H9 (cell line): ENCODE data around the gene FBXO42. TPM values are rescaled to one million over a fixed set of nuclear protein-coding genes. Genes with fewer than 3 reads are reported as not detected.

Experiments used
- DNase-seq: peaks from one replicate; pipeline ENCODE4 v3.0.0-alpha.2; 2017
- H2AFZ ChIP-seq: one replicate; pipeline ENCODE4 v1.6.1; 2013; ENCODE audit warnings: mild to moderate bottlenecking, low read length, control low read depth, moderate library complexity
- H2AK5ac ChIP-seq: 2 replicates; pipeline ENCODE4 v1.6.1; 2013; ENCODE audit warnings: low read length, control low read depth, mixed read lengths; ENCODE audit not compliant: insufficient read length
- H2BK120ac ChIP-seq: one replicate; pipeline ENCODE4 v1.6.1; 2013; ENCODE audit warnings: low read depth, mild to moderate bottlenecking, low read length, control low read depth, inconsistent platforms; ENCODE audit not compliant: poor library complexity, severe bottlenecking
- H2BK12ac ChIP-seq: 2 replicates; pipeline ENCODE4 v1.6.1; 2013; ENCODE audit warnings: low read length, control low read depth, mixed read lengths, low read depth; ENCODE audit not compliant: insufficient read length
- H2BK15ac ChIP-seq: 2 replicates; pipeline ENCODE4 v1.6.1; 2013; ENCODE audit warnings: low read depth, low read length, control low read depth
- H2BK20ac ChIP-seq: one replicate; pipeline ENCODE4 v1.6.1; 2013; ENCODE audit warnings: low read depth, mild to moderate bottlenecking, low read length, control low read depth, inconsistent platforms; ENCODE audit not compliant: poor library complexity, severe bottlenecking
- H2BK5ac ChIP-seq: 2 replicates; pipeline ENCODE4 v1.6.1; 2013; ENCODE audit warnings: low read length, control low read depth, mixed read lengths; ENCODE audit not compliant: insufficient read length
- H3K14ac ChIP-seq: 2 replicates; pipeline ENCODE4 v1.6.1; 2013; ENCODE audit warnings: low read length, control low read depth; ENCODE audit not compliant: insufficient read depth
- H3K18ac ChIP-seq: 2 replicates; pipeline ENCODE4 v1.6.1; 2013; ENCODE audit warnings: low read depth, mild to moderate bottlenecking, mixed read lengths, low read length, control low read depth; ENCODE audit not compliant: insufficient read length
- H3K23ac ChIP-seq: 2 replicates; pipeline ENCODE4 v1.6.1; 2013; ENCODE audit warnings: low read length, control low read depth, mixed read lengths, low read depth; ENCODE audit not compliant: insufficient read length
- H3K23me2 ChIP-seq: 2 replicates; pipeline ENCODE4 v1.6.1; 2013; ENCODE audit warnings: low read depth, mild to moderate bottlenecking, mixed read lengths, low read length, control low read depth; ENCODE audit not compliant: insufficient read length, poor library complexity, severe bottlenecking
- H3K27ac ChIP-seq: 2 replicates; pipeline ENCODE4 v1.5.1; 2013; ENCODE audit warnings: low read length, control low read depth, mixed read lengths, low read depth; ENCODE audit not compliant: insufficient read length
- H3K27me3 ChIP-seq: 2 replicates; pipeline ENCODE4 v1.6.1; 2013; ENCODE audit warnings: low read length, control low read depth, inconsistent platforms; ENCODE audit not compliant: insufficient read depth
- H3K4ac ChIP-seq: 2 replicates; pipeline ENCODE4 v1.6.1; 2013; ENCODE audit warnings: low read depth, mild to moderate bottlenecking, control low read depth, inconsistent platforms, low read length, moderate library complexity
- H3K4me1 ChIP-seq: 2 replicates; pipeline ENCODE4 v1.6.1; 2013; ENCODE audit warnings: low read length, control low read depth, inconsistent platforms; ENCODE audit not compliant: insufficient read depth
- H3K4me2 ChIP-seq: 2 replicates; pipeline ENCODE4 v1.6.1; 2013; ENCODE audit warnings: low read length, control low read depth, mixed read lengths; ENCODE audit not compliant: insufficient read length, insufficient read depth
- H3K56ac ChIP-seq: 2 replicates; pipeline ENCODE4 v1.6.1; 2013; ENCODE audit warnings: low read depth, mild to moderate bottlenecking, mixed read lengths, low read length, control low read depth; ENCODE audit not compliant: insufficient read length
- H3K79me1 ChIP-seq: 2 replicates; pipeline ENCODE4 v1.6.1; 2013; ENCODE audit warnings: low read depth, mild to moderate bottlenecking, moderate library complexity, low read length, control low read depth, inconsistent platforms; ENCODE audit not compliant: insufficient read depth, poor library complexity, severe bottlenecking
- H3K79me2 ChIP-seq: 2 replicates; pipeline ENCODE4 v1.6.1; 2013; ENCODE audit warnings: low read length, control low read depth, inconsistent platforms; ENCODE audit not compliant: insufficient read depth
- H3K9ac ChIP-seq: 2 replicates; pipeline ENCODE4 v1.6.1; 2013; ENCODE audit warnings: low read length, control low read depth, mixed read lengths; ENCODE audit not compliant: insufficient read length; ENCODE audit errors: extremely low read depth
- H3K9me3 ChIP-seq: one replicate; pipeline ENCODE4 v1.6.1; 2013; ENCODE audit warnings: low read depth, low read length, inconsistent platforms; ENCODE audit not compliant: control insufficient read depth
- H3T11ph ChIP-seq: one replicate; pipeline ENCODE4 v1.6.1; 2013; ENCODE audit warnings: mild to moderate bottlenecking, low read length, control low read depth, inconsistent platforms
- H4K20me1 ChIP-seq: one replicate; pipeline ENCODE4 v1.6.1; 2013; ENCODE audit not compliant: control insufficient read depth, insufficient read length, insufficient read depth
- H4K5ac ChIP-seq: 2 replicates; pipeline ENCODE4 v1.6.1; 2013; ENCODE audit warnings: low read depth, mild to moderate bottlenecking, mixed read lengths, low read length, control low read depth; ENCODE audit not compliant: insufficient read length
- H4K8ac ChIP-seq: replicated peaks from 2 replicates; pipeline ENCODE4 v1.6.1; 2013; ENCODE audit warnings: low read length, control low read depth, mixed read lengths, low read depth; ENCODE audit not compliant: insufficient read length
- H4K91ac ChIP-seq: 2 replicates; pipeline ENCODE4 v1.6.1; 2013; ENCODE audit warnings: low read depth, mild to moderate bottlenecking, moderate library complexity, mixed read lengths, low read length, control low read depth; ENCODE audit not compliant: insufficient read length
- H3K27ac Mint-ChIP-seq, 3 experiments: 2 replicates in 2 of 3; 3 replicates in 1 of 3; pipeline ENCODE4 v1.8.0; 2020 to 2021; ENCODE audit warnings: mixed read lengths in 3 of 3, mild to moderate bottlenecking in 1 of 3, moderate library complexity in 1 of 3
- H3K27me3 Mint-ChIP-seq: 2 replicates; pipeline ENCODE4 v1.8.0; 2021; ENCODE audit warnings: low read depth, mild to moderate bottlenecking, moderate library complexity, mixed read lengths
- H3K36me3 Mint-ChIP-seq, 3 experiments: 2 replicates in 2 of 3; 3 replicates in 1 of 3; pipeline ENCODE4 v1.8.0; 2020 to 2021; ENCODE audit warnings: low read depth in 3 of 3, mixed read lengths in 3 of 3; ENCODE audit not compliant: insufficient read depth in 1 of 3
- H3K4me1 Mint-ChIP-seq, 2 experiments: 2 replicates each; pipeline ENCODE4 v1.8.0; 2020; ENCODE audit warnings: mixed read lengths in 2 of 2
- H3K4me3 Mint-ChIP-seq, 2 experiments: 2 replicates in 1 of 2; 3 replicates in 1 of 2; pipeline ENCODE4 v1.8.0; 2020 to 2021; ENCODE audit warnings: mild to moderate bottlenecking in 2 of 2, mixed read lengths in 2 of 2, moderate library complexity in 1 of 2
- H3K9me3 Mint-ChIP-seq, 2 experiments: 2 replicates in 1 of 2; 3 replicates in 1 of 2; pipeline ENCODE4 v1.8.0; 2020; ENCODE audit warnings: mild to moderate bottlenecking in 2 of 2, mixed read lengths in 2 of 2, moderate library complexity in 1 of 2
- WGBS: extraction: QIAGEN DNeasy Blood & Tissue Kit; methylation state at CpG from one replicate; pipeline ENCODE4 v1.1.7; 2013; ENCODE audit warnings: missing lambda C conversion rate, low lambda C conversion rate, mixed read lengths; ENCODE audit not compliant: insufficient read length; ENCODE audit errors: extremely low coverage; 5-methylcytosine and 5-hydroxymethylcytosine counted together
- total RNA-seq: library from RNA; stranded (reverse); gene quantifications from 2 replicates; pipeline ENCODE4 v1.2.1, GENCODE V29; 2021
- TF ChIP-seq, protein P1 (sequence below): fragments of 200-600 bp; sonication (generic); conservative IDR thresholded peaks from 3 replicates; pipeline ENCODE4 v1.8.0; 2021; ENCODE audit warnings: antibody characterized with exemption, mild to moderate bottlenecking

FBXO42 gene
- total RNA-seq, 1 experiment from 2014 or later: 17.4 TPM

DNA sequence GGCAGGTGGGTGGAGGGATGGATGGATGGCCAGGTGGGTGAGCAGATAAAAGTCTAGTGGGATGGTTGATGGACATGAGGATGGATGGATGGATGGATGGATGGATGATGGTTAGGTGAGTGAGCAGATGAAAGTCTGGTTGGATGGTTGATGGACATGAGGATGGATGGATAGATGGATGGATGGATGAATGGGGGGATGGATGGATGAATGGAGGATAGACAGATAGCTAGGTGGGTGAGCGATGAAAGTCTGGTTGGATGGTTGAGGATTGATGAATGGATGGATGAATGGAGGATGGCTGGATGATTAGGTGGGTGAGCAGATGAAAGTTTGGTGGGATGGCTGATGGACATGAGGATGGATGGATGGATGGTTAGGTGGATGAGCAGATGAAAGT, 130.8 kb downstream of the FBXO42 start:
- H3K9ac ChIP-seq: no peak overlapping the region
- H2AFZ ChIP-seq: no peak overlapping the region
- H3K79me2 ChIP-seq: no peaks in the 10 kb centered on the region
- no peak overlapping the region for H4K91ac ChIP-seq
- no peaks in the 10 kb centered on the region for H3K36me3 Mint-ChIP-seq
- peaks cover under 1% of the 10 kb centered on the region for H4K20me1 ChIP-seq
- H3K4me3 Mint-ChIP-seq: no peak overlapping the region
- peaks cover 9% of the 10 kb centered on the region; the same call in 1 of the 2 replicates for H3K27me3 ChIP-seq
- no peak overlapping the region for H2BK5ac ChIP-seq
- H4K8ac ChIP-seq: no peak overlapping the region
- H3K23me2 ChIP-seq: peaks cover 13% of the 10 kb centered on the region
- H3K56ac ChIP-seq: no peak overlapping the region
- H2BK20ac ChIP-seq: no peak overlapping the region
- H3K9me3 ChIP-seq: no peaks in the 10 kb centered on the region
- H2BK12ac ChIP-seq: no peak overlapping the region
- H3K27me3 Mint-ChIP-seq: peaks cover 71% of the 10 kb centered on the region
- H4K5ac ChIP-seq: no peak overlapping the region
- H3K27ac Mint-ChIP-seq: no peak overlapping the region
- H3T11ph ChIP-seq: no peak overlapping the region
- no peak overlapping the region for H2BK15ac ChIP-seq
- no peak overlapping the region for H3K18ac ChIP-seq
- H3K9me3 Mint-ChIP-seq: no peaks in the 10 kb centered on the region; a peak in 1 of 5 replicates
- H3K23ac ChIP-seq: no peak overlapping the region
- DNase-seq: no peak
- H2AK5ac ChIP-seq: no peak overlapping the region
- TF ChIP-seq, protein P1, sequence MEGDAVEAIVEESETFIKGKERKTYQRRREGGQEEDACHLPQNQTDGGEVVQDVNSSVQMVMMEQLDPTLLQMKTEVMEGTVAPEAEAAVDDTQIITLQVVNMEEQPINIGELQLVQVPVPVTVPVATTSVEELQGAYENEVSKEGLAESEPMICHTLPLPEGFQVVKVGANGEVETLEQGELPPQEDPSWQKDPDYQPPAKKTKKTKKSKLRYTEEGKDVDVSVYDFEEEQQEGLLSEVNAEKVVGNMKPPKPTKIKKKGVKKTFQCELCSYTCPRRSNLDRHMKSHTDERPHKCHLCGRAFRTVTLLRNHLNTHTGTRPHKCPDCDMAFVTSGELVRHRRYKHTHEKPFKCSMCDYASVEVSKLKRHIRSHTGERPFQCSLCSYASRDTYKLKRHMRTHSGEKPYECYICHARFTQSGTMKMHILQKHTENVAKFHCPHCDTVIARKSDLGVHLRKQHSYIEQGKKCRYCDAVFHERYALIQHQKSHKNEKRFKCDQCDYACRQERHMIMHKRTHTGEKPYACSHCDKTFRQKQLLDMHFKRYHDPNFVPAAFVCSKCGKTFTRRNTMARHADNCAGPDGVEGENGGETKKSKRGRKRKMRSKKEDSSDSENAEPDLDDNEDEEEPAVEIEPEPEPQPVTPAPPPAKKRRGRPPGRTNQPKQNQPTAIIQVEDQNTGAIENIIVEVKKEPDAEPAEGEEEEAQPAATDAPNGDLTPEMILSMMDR: no peak
- peaks cover 16% of the 10 kb centered on the region in 2 experiments for H3K4me1 Mint-ChIP-seq
- H3K4me1 ChIP-seq: no peaks in the 10 kb centered on the region; the same call in 1 of the 2 replicates
- H3K27ac ChIP-seq: no peak overlapping the region
- H3K14ac ChIP-seq: no peak overlapping the region
- no peak overlapping the region for H3K4me2 ChIP-seq
- no peaks in the 10 kb centered on the region for H3K79me1 ChIP-seq
- 100% methylated on average over 1 of the region's 1 CpG for WGBS
- H2BK120ac ChIP-seq: no peak overlapping the region
- H3K4ac ChIP-seq: no peak overlapping the region
